ENCODE measurements around the gene VRTN.

DNA sequence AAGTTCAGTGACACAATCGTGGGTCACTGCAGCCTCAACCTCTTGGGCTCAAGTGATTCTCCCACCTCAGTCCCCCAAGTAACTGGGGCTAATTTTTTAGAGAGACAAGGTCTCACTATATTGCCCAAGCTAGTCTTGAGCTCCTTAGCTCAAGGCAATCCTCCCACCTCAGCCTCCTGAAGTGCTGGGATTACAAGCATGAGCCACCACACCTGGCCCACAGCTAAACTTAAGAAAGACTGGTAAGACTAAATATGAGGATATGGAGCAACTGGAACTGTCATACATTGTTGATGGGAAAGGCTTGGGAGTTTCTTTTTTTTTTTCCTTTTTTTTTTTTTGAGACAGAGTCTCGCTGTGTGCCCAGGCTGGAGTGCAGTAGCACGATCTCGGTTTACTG, 34.0 kb downstream of the VRTN start:
- no peak for TF ChIP-seq CTCF (IDR thresholded peaks at IDR 0.05; ENCODE audit: low read depth, low read length, poor library complexity, severe bottlenecking)
- TF ChIP-seq EZH2phosphoT487 (IDR thresholded peaks at IDR 0.05; ENCODE audit: borderline replicate concordance, low read length) = no peak
